Smooth muscle cell (in vitro differentiated cells): ENCODE results near the gene COG3. TPM values are rescaled to one million over a fixed set of nuclear protein-coding genes. Genes with fewer than 3 reads are reported as not detected.

Source experiments
- DNase-seq: peaks from one replicate; lab custom pipeline; 2025; ENCODE audit not compliant: unreplicated experiment; lab: John Stamatoyannopoulos, UW
- H2AFZ ChIP-seq: fragments of 200-600 bp; sonication (generic); 2 replicates; pipeline ENCODE4 v1.6.0; 2016; ENCODE audit warnings: antibody characterized with exemption, low read depth, mild to moderate bottlenecking
- H3F3A ChIP-seq: fragments of 200-600 bp; sonication (generic); 2 replicates; pipeline ENCODE4 v1.6.0; 2017; ENCODE audit warnings: antibody characterized with exemption, low read depth
- H3K27ac ChIP-seq: fragments of 200-600 bp; sonication (generic); 2 replicates; pipeline ENCODE4 v1.5.1; 2016; ENCODE audit warnings: low read depth, mild to moderate bottlenecking
- H3K27me3 ChIP-seq: fragments of 200-600 bp; sonication (generic); 2 replicates; pipeline ENCODE4 v1.6.1; 2016; ENCODE audit warnings: low read depth, mild to moderate bottlenecking
- H3K36me3 ChIP-seq: fragments of 200-600 bp; sonication (generic); 2 replicates; pipeline ENCODE4 v1.5.1; 2016; ENCODE audit warnings: low read depth
- H3K4me1 ChIP-seq: fragments of 200-600 bp; sonication (generic); 2 replicates; pipeline ENCODE4 v1.5.1; 2016; ENCODE audit warnings: low read depth
- H3K4me2 ChIP-seq: fragments of 200-600 bp; sonication (generic); 2 replicates; pipeline ENCODE4 v1.6.0; 2016; ENCODE audit warnings: mild to moderate bottlenecking
- H3K4me3 ChIP-seq: fragments of 200-600 bp; sonication (generic); 2 replicates; pipeline ENCODE4 v1.5.1; 2016; ENCODE audit warnings: mild to moderate bottlenecking
- H3K79me2 ChIP-seq: fragments of 200-600 bp; sonication (generic); 2 replicates; pipeline ENCODE4 v1.6.0; 2016; ENCODE audit warnings: low read depth, mild to moderate bottlenecking
- H3K9ac ChIP-seq: fragments of 200-600 bp; sonication (generic); 2 replicates; pipeline ENCODE4 v1.6.0; 2016; ENCODE audit warnings: low read depth
- H3K9me3 ChIP-seq: fragments of 200-600 bp; sonication (generic); replicated peaks from 2 replicates; pipeline ENCODE4 v1.5.1; 2016; ENCODE audit warnings: low read depth
- H4K20me1 ChIP-seq: fragments of 200-600 bp; sonication (generic); 2 replicates; pipeline ENCODE4 v1.6.0; 2016; ENCODE audit warnings: low read depth
- CTCF ChIP-seq: fragments of 200-600 bp; sonication (generic); IDR thresholded peaks from 2 replicates; pipeline ENCODE4 v1.5.1; 2017; ENCODE audit warnings: borderline replicate concordance, mild to moderate bottlenecking, antibody characterized with exemption; ENCODE audit not compliant: insufficient read depth, poor library complexity, severe bottlenecking
- WGBS: methylation state at CpG from one replicate; pipeline ENCODE4 v1.1.7; 2016; ENCODE audit warnings: low lambda C conversion rate; 5-methylcytosine and 5-hydroxymethylcytosine counted together
- polyA plus RNA-seq: library from polyadenylated mRNA; unstranded; fragments of >200 nt; fragmentation: Nextera tagmentation; extraction: Ambion mirVana; gene quantifications from 2 replicates; pipeline ENCODE4 v1.2.1, GENCODE V29; 2016
- total RNA-seq: library from RNA; depleted of rRNA; stranded (reverse); fragments of >200 nt; gene quantifications from 2 replicates; pipeline ENCODE4 v1.2.3, GENCODE V29; 2014

The COG3 gene
- total and polyA plus RNA-seq, 2 experiments from 2014 or later, result 23.0 to 38.2 TPM

- Histone ChIP-seq H3F3A (no peaks in the 10 kb centered on the region), H3K4me3 (no peak overlapping the region), H3K27me3 (no peaks in the 10 kb centered on the region), H3K4me1 (no peaks in the 10 kb centered on the region), H3K9me3 (no peaks in the 10 kb centered on the region), H2AFZ (no peak overlapping the region), H3K4me2 (no peak overlapping the region), H3K9ac (no peak overlapping the region), H3K79me2 (no peaks in the 10 kb centered on the region), H4K20me1 (no peaks in the 10 kb centered on the region), H3K27ac (no peak overlapping the region), H3K36me3 (no peaks in the 10 kb centered on the region)
- 84% methylated on average over 9 of the region's 9 CpGs for WGBS
- DNase-seq, result no peak
- TF ChIP-seq CTCF, result no peak
Observed at GRCh38 chr13:45447050-45447661, 17.6 kb upstream of the COG3 start.

- Histone ChIP-seq H2AFZ (no peak overlapping the region), H3K9ac (no peak overlapping the region), H4K20me1 (no peaks in the 10 kb centered on the region), H3K4me3 (no peak overlapping the region), H3K36me3 (no peaks in the 10 kb centered on the region), H3K4me2 (no peak overlapping the region), H3K27me3 (no peaks in the 10 kb centered on the region), H3K9me3 (no peaks in the 10 kb centered on the region), H3K27ac (no peak overlapping the region), H3K4me1 (no peaks in the 10 kb centered on the region), H3K79me2 (no peaks in the 10 kb centered on the region), H3F3A (no peaks in the 10 kb centered on the region)
- WGBS, result 97% methylated on average over 1 of the region's 1 CpG
- no peak for DNase-seq
- no peak for TF ChIP-seq CTCF
Observed at GRCh38 chr13:45448965-45449559, 15.7 kb upstream of the COG3 start.

GRCh38 chr13:45451282-45451681, 13.5 kb upstream of the COG3 start:
- WGBS, result 96% methylated on average over 4 of the region's 4 CpGs
- no peaks in the 10 kb centered on the region for H3K36me3 ChIP-seq
- H3K4me1 ChIP-seq, result no peaks in the 10 kb centered on the region
- no peak for DNase-seq
- H3K27me3 ChIP-seq, result no peaks in the 10 kb centered on the region
- H2AFZ ChIP-seq, result no peak overlapping the region
- H3K9ac ChIP-seq, result no peak overlapping the region
- no peaks in the 10 kb centered on the region for H3K9me3 ChIP-seq
- TF ChIP-seq CTCF, result no peak
- H3K4me3 ChIP-seq, result no peak overlapping the region
- no peak overlapping the region for H3K4me2 ChIP-seq
- H3F3A ChIP-seq, result no peaks in the 10 kb centered on the region
- no peak overlapping the region for H3K27ac ChIP-seq
- no peaks in the 10 kb centered on the region for H4K20me1 ChIP-seq
- no peaks in the 10 kb centered on the region for H3K79me2 ChIP-seq

- Histone ChIP-seq H3F3A (no peaks in the 10 kb centered on the region), H3K4me3 (no peak overlapping the region), H3K36me3 (no peaks in the 10 kb centered on the region), H3K4me1 (no peaks in the 10 kb centered on the region), H3K27me3 (no peaks in the 10 kb centered on the region), H3K79me2 (no peaks in the 10 kb centered on the region), H3K4me2 (no peak overlapping the region), H3K9me3 (no peaks in the 10 kb centered on the region), H3K9ac (no peak overlapping the region), H2AFZ (no peak overlapping the region), H3K27ac (no peak overlapping the region), H4K20me1 (no peaks in the 10 kb centered on the region)
- no peak for TF ChIP-seq CTCF
- no peak for DNase-seq
- 68% methylated on average over 7 of the region's 7 CpGs for WGBS
Observed at GRCh38 chr13:45454204-45454603, 10.5 kb upstream of the COG3 start.
